CD4-positive, alpha-beta T cell treated with Interleukin-17A for 1 hour (primary cell): Measurements from ENCODE around the gene SLC26A9.
A peak's percentile ranks its signal among the peaks of the same experiment; 100 is the strongest.
"Not testable (repeated sequence)": the region's sequence is repeated elsewhere in the genome, so short reads cannot be mapped to it uniquely, and the experiment has no call there.

Experiments used
- DNase-seq: peaks from one replicate; pipeline ENCODE4 v3.0.0-alpha.2; 2020

SLC26A9 gene

DNA sequence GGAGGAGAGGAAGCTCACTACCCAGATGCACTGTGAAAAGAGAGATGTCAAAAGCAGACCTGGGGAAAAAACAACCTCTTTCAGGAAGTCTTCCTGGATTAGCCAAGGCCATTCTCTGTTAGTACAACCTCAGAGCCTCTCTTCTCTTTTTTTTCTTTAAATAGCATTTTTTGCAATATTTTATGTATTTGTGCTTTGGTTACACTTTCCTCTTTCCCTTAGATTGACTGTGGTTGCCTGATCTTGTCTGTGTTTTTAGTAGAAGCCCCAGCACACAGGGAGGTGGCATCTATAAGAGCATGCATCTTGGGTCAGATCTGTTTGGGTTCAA, 18.8 kb downstream of the SLC26A9 start:
- DNase-seq = no peak

DNA sequence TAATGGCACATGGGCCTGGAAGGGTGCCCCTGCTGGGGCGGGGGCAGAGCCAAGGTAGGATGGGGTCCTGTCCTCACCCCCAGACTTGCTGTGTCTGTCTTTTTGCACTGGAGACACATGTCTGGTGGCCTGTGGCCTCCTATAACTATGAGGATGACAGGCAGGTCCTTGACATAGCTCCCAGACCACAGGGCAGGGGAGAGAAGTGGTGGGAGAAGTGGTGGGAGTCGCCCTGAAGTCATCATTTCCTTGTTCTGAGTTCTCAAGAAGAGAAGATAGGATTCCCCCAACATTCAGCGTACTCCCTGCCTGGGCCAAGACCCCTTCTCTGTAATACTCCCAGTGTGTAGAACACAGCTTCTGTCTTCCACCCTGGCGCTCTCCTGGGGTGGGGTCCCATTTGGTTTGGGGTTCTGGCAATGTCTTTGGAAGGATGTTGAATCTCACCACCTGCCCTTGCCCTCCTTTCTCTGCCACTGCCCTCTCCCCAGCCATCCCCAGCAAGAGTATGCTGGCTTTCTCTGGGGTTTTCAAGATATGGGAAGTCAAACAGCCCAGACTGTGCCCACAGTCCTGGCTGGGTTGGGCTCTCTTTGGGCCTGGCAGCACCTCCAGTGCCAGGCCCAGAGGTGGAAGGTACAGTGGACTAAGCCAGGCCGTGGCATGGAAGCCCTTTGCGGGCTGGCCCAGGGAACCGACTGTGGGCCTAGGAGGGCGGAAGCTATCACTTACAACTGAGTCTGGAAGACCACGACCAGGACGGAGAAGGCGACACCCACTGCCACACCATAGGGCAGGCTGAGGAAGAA, 19.4 kb downstream of the SLC26A9 start:
- no peak for DNase-seq

DNA sequence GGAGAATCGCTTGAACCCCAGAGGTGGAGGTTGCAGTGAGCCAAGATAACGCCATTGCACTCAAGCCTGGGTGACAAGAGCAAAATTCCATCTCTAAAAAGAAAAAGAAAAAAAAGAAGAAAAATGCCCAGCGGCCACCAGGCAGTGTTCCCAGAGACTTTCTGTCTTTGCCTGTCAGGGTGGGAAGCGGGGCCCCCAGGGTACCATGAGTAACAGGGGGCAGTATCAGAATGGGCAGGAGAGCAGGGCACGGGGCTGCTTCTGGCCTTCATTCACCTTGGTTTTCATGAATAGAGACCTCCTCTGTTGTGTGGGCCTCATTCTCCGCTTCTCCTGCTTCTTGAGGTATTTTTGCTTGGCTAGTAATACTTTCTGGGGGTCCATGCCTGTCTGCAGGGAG, 20.4 kb downstream of the SLC26A9 start:
- no peak for DNase-seq

DNA sequence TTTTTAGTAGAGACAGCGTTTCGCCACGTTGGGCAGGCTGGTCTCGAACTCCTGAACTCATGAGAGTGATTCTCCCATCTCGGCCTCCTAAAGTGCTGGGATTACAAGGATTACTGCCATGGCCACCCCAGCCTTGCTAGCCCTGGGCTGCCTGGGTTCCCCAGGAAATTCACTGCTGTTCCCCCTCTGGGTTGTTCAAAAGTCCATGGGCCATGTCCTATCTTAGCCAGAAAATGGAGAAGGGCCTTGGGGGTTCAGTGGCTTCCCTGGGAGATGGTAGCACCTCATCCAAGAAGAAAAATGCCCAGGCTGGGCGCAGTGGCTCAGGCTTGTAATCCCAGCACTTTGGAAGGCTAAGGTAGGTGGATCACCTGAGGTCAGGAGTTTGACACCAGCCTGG, 20.9 kb downstream of the SLC26A9 start:
- no peak for DNase-seq

DNA sequence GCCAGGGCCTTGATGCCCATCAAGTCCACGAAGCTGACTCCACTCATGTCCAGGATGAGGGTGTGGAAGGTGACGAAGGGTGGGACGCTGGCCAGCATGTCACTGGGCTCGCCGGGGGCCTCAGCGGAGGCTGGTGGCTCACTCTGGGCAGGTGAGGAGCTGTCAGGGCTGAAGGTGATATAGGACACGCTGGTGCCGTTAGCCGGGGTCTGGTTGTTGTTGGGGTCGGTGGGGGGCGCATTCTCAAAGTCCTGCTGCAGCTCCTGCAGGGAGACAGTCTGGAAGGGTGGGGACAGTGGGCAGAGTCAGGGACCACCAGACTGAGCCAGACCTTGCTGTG, 21.7 kb downstream of the SLC26A9 start:
- DNase-seq = no peak

DNA sequence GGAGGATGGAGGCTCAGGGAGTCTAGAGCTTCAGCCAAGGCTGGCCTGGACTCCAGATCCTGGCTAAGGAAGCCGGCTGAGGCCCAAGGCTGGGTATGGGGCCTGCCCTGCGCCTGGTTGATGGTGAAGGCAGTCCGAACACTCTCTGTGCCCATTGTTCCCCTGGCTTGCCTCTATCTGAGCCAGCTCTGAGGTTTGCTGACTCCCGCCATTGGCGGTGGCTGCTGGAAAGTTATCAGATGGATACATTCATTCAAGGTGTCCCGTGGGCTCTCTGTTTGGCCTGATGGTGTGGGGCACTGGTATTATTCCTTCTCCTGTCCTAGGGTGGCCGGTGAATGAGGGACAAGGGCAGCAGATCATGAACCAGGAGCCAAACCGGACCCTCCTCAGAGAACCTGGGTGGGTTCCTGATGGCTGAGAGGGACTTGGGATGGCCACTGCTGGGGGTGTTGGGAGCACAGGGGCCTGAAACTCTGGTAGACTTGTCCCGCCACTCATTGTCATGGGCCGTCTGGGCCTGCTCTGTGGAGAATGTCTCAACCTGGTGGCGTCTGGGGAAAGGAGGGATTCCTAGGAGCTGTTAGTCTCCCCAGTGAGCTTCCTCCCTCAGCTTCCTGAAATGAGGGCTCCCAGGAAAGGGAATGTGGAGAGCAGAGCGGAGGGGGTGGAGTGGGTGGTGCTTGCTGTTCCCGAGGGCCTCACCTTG, 22.2 kb downstream of the SLC26A9 start:
- no peak for DNase-seq

DNA sequence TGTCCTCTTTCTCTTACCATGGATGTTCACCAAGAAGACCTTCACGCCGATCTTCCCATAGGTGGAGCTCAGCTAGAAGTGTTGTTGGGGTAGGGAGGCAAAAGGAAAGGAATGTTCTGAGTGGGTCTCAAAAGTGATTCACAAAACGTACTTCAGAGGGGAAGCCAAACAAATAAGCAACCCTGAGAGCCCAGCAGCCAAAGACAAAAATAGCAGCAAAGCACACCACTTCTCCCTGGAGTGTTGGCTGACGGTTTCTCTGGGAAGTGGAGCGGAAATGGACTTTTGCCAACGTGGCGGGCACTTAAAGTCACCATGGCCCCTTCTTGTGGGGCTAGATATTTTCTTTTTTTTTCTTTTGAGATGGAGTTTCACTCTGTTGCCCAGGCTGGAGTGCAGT, 23.1 kb downstream of the SLC26A9 start:
- no peak for DNase-seq

DNA sequence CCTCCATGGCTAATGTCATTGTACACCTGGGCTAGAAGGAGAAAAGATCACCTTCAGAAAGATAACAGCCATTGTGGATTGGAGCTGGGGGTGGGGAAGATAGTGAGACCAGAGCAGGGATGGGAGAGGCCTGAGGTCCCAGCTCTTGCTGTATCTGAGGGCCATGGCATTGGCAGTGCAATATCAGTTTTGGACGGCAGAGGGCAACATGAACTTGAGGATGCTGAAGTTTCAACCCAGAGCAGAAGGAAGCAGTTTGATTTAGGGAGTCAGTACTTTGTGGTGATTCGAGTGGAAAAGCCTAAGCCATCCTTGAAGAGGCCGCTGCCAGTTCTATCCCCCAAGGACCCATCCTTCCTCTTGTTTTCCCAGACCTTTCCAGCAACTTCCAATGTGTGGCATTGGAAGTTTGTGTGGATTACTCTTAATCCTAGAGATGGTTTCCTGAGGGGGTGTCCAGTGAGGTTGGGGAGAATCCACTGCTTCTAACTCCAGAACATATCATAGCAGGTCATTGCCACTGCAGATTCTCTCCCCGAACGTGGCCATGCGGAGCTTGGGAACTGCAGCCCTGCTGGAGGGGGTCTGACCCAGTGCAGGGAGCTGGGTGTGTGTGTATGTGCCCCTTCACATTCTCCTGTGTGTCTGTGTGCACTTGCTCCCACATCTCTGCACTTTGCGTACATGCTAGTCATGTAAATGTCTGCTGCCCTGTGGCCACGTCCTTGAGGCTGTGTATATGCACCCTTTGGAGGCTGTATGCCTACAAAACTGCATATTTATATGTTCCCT, 24.1 kb downstream of the SLC26A9 start:
- DNase-seq = peak; percentile 69

DNA sequence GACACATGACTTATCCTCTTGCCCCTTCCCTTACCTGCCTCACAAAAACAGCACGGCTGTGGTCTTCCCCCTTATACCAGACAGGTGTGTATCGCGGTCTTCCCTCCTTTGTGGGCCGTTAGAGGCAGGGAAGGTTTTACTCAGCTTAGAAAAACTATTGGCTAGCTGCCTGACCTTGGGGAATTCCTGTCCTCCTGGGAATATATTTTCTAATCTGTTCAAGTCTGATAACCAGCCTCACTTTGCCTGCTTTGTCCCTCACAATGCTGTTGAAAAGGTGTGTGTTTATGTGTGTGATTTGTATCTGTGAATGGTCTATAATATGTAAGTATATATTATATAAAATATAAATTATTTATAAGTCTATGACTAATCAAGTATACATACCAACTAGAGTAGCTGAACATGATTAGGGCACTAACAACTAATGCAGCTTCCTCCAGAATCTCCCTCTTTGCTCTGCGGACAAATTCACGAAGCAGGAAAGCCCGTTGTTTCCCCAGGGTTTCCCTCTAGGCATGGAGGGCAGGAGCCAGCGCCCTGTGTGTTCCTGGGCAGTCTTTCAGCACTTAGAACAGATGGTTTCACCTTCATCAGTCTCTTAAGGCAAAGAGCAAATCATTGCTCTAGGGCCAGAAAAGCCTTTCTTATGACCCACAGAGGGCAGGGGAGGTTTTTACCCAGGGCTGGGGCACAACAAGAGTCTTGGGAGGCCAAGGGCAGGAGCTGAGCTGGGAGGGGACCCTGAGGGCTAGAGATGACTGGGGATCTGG, 25.6 kb downstream of the SLC26A9 start:
- no peak for DNase-seq

DNA sequence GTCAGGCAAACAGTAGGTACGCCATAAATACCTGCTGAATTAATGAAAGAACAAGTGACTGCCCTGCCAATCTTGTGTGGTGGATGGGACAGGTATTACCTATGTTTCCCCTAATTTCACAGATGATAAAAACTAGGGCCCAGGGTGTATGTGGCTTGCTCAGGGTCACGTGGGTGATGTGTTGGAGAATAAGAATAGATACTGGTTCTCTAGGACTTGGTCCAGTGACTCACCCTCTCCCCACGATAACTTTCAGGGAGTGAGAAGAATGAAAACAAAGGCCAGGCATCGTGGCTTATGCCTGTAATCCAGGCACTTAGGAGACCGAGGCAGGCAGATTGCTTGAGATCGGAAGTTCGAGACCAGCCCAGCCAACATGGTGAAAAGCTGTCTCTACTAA, 26.7 kb downstream of the SLC26A9 start:
- no peak for DNase-seq

DNA sequence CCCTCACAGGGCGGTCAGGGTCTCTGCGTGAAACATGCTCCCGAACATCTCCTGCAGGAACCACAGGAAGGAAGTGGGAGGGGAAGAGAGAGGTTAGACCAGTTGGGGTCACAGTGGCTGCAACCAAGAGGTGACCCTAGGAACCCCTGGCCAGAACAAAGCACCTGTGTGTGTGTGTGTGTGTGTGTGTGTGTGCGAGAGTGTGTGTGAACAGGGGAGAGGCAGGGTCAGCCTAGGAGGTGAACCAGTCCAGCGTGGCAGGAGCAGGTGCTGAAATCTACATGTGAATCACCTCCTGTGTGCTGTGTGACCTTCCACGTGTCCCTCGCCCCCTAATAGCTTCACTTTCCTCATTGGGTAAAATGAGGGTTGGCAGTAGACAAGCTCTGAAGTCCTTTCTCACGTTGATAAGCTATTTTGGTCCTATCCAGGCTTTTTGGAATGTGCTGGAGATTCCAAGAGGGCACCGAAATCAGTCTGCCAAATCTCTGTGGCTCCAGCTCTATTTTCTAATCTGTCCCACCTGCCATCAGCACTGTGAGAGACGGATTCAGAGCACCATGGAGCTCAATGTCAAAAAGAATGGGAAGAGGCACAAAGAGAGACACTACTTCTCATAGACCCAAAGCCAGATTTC, 27.8 kb downstream of the SLC26A9 start:
- no peak for DNase-seq

DNA sequence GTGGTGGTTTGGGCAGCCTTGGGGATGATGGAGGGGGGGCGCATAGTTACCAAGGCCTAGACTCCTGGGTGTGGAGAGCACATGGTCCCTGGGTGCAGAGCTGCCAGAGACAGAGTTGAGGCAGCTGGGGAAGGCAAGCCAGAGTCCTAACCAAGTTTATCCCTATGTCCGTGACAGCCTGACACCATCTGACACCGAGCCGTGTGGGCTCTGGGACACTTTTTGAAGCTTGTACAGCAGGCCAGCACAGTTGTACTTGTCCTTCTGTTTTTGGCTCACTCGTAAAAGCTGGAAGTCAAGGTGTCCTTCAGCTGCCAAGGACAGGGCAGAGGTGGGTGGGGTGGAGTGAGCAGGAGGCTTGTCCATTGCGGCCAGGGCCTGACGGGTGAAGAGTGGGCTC, 28.5 kb downstream of the SLC26A9 start:
- DNase-seq = no peak

DNA sequence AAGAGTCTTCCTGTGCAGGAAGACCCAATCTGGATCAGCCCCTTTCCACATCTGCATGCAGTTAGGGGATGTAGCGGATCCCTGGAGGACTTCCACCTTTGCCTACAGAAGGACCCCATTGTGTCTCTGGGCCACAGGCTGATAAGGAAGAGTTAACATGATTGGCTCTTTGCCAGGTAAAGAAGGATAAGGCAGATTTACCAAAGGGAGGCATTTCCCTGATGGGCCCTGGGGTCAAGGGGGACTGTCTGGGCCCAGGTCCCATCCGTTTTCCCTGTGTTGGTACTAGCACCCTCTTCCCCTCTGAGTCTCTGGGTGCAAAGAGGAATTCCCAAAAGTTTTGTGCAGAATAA, 29.1 kb downstream of the SLC26A9 start:
- DNase-seq = no peak

DNA sequence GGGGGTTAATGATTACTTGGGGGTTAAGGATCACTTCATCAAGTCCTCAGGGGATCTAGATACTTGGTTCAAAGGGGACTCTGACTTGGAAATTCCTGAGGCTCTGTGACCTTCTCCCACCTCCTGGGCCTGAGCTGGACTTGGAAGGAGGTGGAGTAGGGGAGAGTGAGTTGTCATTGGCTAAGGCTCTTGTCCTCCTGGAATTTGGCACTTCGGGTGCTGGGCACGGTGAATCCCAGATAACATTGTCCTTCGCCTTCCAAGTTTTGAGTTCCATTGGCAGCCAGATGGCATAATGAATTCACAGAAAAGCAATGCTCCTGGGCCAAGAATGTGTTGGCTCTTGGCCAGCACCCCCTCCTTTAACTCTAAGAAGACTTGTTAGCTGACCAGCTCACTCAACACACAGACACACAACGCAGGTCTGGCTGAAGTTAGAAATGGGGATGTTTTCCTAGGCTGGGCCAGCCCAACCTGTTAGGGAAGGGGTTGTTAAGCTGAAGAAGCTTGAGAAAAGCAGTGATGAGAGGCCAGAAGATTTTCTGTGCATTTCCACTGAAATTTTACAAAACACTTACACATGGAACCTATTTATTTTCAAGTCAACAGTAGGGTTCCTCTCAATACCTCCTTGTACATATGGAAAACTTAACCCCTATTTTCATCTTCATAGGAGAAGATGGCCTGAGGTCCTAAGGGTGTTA, 29.7 kb downstream of the SLC26A9 start:
- DNase-seq = no peak

DNA sequence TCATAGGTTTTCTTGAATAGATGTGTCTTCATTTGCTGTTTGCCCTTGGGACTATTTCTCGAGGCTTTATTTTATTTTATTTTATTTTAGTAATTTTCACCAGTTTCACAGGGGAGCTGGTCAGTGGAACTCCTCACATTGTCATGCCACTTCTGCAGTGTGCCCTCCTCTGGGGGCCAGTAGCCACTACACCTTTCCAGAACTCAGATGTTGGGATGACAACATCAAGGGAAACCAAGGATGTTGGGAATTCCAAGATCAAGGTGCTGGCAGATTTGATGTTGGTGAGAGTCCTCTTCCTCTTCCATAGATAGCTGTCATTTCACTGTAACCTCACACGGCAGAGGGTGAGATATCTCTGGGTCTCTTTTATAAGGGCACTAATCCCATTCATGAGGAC, 35.5 kb downstream of the SLC26A9 start:
- peak; percentile 10 for DNase-seq

DNA sequence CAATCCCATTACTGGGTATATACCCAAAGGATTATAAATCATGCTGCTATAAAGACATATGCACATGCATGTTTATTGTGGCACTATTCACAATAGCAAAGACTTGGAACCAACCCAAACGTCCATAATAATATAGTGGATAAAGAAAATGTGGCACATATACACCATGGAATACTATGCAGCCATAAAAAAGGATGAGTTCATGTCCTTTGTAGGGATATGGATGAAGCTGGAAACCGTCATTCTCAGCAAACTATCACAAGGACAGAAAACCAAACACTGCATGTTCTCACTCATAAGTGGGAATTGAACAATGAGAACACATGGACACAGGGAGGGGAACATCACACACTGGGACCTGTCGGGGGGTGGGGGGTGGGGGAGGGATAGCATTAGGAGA, 38.2 kb downstream of the SLC26A9 start:
- not testable (repeated sequence) for DNase-seq

DNA sequence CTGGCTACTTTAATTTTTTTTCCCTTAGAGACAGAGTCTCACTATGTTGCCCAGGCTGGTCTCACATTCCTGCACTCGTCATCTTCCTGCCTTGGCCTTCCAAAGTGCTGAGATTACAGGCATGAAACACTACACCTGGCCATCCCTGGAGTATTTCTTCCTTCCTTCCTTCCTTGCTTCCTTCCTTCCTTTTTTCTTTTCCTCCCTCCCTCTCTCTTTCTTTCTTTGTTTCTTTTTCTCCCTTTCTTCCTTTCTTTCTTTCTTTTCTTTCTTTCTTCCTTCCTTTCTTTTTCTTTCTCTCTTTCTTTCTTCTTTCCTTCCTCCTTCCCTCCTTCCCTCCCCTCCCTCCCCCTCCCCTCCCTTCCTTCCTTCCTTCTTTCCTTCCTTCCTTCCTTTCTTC, 46.9 kb downstream of the SLC26A9 start:
- DNase-seq = no peak

DNA sequence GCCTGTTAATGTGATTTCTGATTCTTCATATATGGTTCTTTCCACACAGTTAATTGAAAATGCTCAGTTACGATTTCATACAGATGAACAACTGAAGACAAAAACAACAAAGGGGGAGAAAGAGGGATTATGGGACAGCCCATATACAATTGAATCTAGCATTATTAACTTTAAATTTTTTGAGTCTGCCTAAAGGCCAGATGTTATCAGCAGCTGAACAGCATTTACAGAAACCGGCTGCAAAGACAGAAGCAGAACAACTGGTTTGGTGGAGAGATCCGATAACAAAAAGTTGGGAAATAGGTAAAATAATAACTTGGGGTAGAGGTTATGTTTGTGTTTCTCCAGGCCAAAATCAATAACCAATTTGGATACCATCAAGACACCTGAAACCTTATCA, 49.1 kb downstream of the SLC26A9 start:
- DNase-seq = not testable (repeated sequence)

DNA sequence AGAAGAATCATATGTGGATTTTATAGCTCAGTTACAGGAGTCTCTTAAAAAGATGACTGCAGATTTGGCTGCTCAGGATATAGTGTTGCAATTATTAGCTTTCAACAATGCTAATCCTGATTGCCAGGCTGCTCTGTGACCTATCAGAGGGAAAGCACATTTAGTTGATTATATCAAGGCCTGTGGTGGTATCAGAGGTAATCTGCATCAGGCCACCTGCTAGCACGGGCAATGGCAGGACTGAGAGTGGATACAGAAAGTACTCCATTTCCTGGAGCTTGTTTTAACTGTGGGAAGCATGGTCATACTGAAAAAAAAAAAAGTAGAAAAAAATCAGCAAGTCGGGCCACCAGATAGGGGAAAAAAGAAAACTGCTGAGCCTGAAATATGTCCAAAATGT, 51.1 kb downstream of the SLC26A9 start:
- not testable (repeated sequence) for DNase-seq

DNA sequence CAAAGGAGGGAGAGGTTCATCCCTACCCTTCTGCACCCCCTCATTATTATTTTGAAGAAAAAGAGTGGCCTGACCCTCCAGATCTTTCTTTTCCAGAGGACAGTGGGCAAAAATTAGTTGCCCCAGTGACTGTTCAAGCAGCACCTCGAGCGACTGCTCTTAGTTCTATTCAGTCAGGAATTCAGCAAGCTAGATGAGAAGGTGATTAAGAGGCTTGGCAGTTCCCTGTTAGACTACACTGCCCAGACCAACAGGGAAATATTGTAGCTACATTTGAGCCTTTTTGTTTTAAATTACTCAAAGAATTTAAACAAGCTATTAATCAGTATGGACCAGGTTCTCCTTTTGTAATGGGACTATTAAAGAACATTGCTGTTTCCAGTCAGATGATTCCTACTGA, 51.8 kb downstream of the SLC26A9 start:
- not testable (repeated sequence) for DNase-seq

DNA sequence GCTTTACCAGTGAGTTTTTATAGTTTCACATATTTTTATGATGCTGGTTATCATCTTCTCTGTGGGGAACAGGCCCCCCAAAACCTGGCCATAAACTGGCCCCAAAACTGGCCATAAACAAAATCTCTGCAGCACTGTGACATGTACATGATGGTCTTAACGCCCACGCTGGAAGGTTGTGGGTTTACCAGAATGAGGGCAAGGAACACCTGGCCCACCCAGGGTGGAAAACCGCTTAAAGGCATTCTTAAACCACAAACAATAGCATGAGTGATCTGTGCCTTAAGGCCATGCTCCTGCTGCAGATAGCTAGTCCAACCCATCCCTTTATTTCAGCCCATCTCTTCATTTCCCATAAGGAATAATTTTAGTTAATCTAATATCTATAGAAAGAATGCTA, 52.6 kb downstream of the SLC26A9 start:
- DNase-seq = not testable (repeated sequence)

DNA sequence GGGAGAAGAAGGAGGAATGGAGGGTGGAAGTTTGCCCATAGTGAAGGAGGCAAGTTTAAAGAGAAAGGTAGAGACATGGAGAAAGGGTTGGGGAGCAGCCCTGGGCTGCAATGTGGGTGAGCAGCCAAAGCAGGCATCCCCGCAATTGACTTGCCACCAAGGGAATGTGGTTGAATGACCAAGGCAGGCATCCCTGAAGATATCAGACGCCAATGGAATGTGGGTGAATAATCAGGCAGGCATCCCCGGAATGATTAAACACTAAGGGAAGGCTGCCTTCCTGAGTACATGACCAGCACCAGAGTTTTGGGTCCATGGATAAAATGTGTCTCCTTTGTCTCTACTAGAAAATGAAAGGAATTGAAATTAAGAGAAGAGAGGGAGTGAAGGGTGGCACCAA, 53.5 kb downstream of the SLC26A9 start:
- DNase-seq = not testable (repeated sequence)
